Fibroblast of lung (primary cell): Measurements from ENCODE around the gene ARVCF.

Source experiments
- CTCF ChIP-seq, 2 donors: IDR thresholded peaks in 1 of 2; conservative IDR thresholded peaks in 1 of 2; 1 replicate in 1 of 2; 2 replicates in 1 of 2; pipeline ENCODE4 v1.5.1; 2011 to 2012; ENCODE audit warnings: low read length in 2 of 2, control low read depth in 1 of 2, inconsistent platforms in 1 of 2, low read depth in 1 of 2, mild to moderate bottlenecking in 1 of 2
- EZH2 ChIP-seq: IDR thresholded peaks from 2 replicates; pipeline ENCODE4 v1.5.1; 2012; ENCODE audit warnings: low read length, control low read depth, mild to moderate bottlenecking; ENCODE audit errors: missing control alignments

- no peak for TF ChIP-seq CTCF (conservative IDR thresholded peaks at IDR 0.05 in 1 of 2, IDR thresholded peaks at IDR 0.05 in 1 of 2; ENCODE audit: low read depth in 1 of 2, low read length in 2 of 2)
- TF ChIP-seq EZH2 = no peak
These were observed 56.0 kb downstream of the ARVCF start for GRCh38 chr22:19960491-19961200.
